BE2C (cell line): ENCODE measurements around the gene HACD2.

ENCODE experiments used
- DNase-seq: peaks from one replicate; pipeline ENCODE4 v3.0.0-alpha.2; 2020
- H3K27me3 ChIP-seq: fragments of 250-450 bp; sonication (Bioruptor Pico); 2 replicates; pipeline ENCODE4 v1.5.1; 2020; ENCODE audit warnings: mild to moderate bottlenecking
- H3K36me3 ChIP-seq: fragments of 250-450 bp; sonication (Bioruptor Pico); 2 replicates; pipeline ENCODE4 v1.5.1; 2020; ENCODE audit warnings: mild to moderate bottlenecking
- H3K4me1 ChIP-seq: fragments of 250-450 bp; sonication (Bioruptor Pico); 2 replicates; pipeline ENCODE4 v1.5.1; 2020
- H3K4me3 ChIP-seq: 2 replicates; pipeline ENCODE4 v1.5.1; 2011; ENCODE audit warnings: low read depth, low read length
- H3K9me3 ChIP-seq: fragments of 250-450 bp; sonication (Bioruptor Pico); 2 replicates; pipeline ENCODE4 v1.5.1; 2020
- CTCF ChIP-seq: IDR thresholded peaks from 2 replicates; pipeline ENCODE4 v1.5.1; 2012; ENCODE audit warnings: mild to moderate bottlenecking, low read depth, low read length

Gene HACD2

GRCh38 chr3:123546133-123546755 is 38.6 kb downstream of the HACD2 start:
- Histone ChIP-seq H3K9me3 (no peaks in the 10 kb centered on the region), H3K36me3 (no peaks in the 10 kb centered on the region; the same call in 1 of the 2 replicates), H3K27me3 (no peaks in the 10 kb centered on the region), H3K4me3 (no peak overlapping the region), H3K4me1 (no peaks in the 10 kb centered on the region)
- DNase-seq = no peak
- TF ChIP-seq CTCF = no peak

GRCh38 chr3:123543950-123544349 is 40.9 kb downstream of the HACD2 start:
- H3K27me3 ChIP-seq = no peaks in the 10 kb centered on the region
- H3K4me3 ChIP-seq = no peak overlapping the region
- no peak for TF ChIP-seq CTCF
- DNase-seq = no peak
- no peaks in the 10 kb centered on the region for H3K36me3 ChIP-seq
- no peaks in the 10 kb centered on the region for H3K4me1 ChIP-seq
- H3K9me3 ChIP-seq = no peaks in the 10 kb centered on the region

GRCh38 chr3:123540285-123540684 is 44.6 kb downstream of the HACD2 start:
- no peak for TF ChIP-seq CTCF
- no peaks in the 10 kb centered on the region for H3K4me1 ChIP-seq

GRCh38 chr3:123536153-123536895 is 48.5 kb downstream of the HACD2 start:
- Histone ChIP-seq H3K27me3 (no peaks in the 10 kb centered on the region), H3K9me3 (no peaks in the 10 kb centered on the region), H3K4me3 (no peak overlapping the region), H3K4me1 (no peaks in the 10 kb centered on the region), H3K36me3 (no peaks in the 10 kb centered on the region)
- no peak for TF ChIP-seq CTCF
- DNase-seq = no peak

More at GRCh38 chr3:123540285-123540684, 44.6 kb downstream of the HACD2 start:
- no peaks in the 10 kb centered on the region for H3K36me3 ChIP-seq
- no peak overlapping the region for H3K4me3 ChIP-seq
- no peak for DNase-seq
- H3K9me3 ChIP-seq = no peaks in the 10 kb centered on the region
- H3K27me3 ChIP-seq = no peaks in the 10 kb centered on the region

GRCh38 chr3:123535580-123535979 is 49.3 kb downstream of the HACD2 start:
- no peak for DNase-seq
- no peaks in the 10 kb centered on the region for H3K9me3 ChIP-seq
- H3K4me1 ChIP-seq = no peaks in the 10 kb centered on the region
- no peak for TF ChIP-seq CTCF
- H3K27me3 ChIP-seq = no peaks in the 10 kb centered on the region
- H3K36me3 ChIP-seq = no peaks in the 10 kb centered on the region
- no peak overlapping the region for H3K4me3 ChIP-seq

GRCh38 chr3:123534264-123534663 is 50.6 kb downstream of the HACD2 start:
- Histone ChIP-seq H3K9me3 (no peaks in the 10 kb centered on the region), H3K4me3 (no peak overlapping the region), H3K36me3 (no peaks in the 10 kb centered on the region), H3K27me3 (no peaks in the 10 kb centered on the region), H3K4me1 (no peaks in the 10 kb centered on the region)
- DNase-seq = no peak
- TF ChIP-seq CTCF = no peak
